ENCODE measurements around the gene SPAAR.
"Not testable (repeated sequence)": the region's sequence is repeated elsewhere in the genome, so short reads cannot be mapped to it uniquely, and the experiment has no call there.

The SPAAR gene, protein sequence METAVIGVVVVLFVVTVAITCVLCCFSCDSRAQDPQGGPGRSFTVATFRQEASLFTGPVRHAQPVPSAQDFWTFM

DNA sequence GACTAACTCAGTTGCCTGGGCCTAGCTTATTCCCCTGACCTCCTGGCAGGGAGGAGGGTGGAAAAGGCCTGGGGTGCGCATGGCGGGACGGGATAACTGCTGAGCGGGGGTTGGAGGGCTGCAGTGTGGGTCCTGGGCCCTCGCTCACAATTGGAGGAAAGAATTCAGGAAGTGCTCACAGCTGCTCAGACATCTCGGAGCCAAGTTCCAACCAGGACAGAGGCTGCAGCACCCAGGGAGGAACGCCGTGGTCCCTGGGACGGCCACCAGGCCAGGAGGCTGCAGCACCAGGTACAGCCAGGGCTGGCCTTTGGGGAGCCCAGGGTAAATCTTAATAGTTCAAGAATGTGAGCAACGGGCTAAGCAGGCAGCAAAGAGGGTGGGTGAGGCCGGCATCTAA is at the start of gene SPAAR:
SPAAR (plus strand) TSS at position 217 of the 400 bp plus-strand sequence. CDS start 974 bp downstream, outside the sequence.
- no peak for DNase-seq

DNA sequence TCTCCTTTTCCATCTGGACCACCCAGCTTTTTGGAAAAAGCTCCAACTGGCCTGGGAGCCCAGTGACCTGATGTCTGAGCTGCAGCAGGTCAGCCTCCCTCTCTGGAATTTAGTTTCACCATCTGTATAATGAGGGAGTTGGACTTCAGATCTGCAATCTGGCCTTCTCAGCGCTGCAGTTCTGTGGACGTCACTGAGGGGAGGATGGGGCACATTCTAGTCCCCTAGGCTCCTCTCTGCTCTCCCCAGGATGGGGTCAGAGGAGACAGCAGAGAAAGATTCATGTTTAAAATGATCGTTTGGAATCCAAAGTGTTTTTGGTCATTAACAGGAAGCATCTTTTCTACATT is 49.3 kb upstream of the SPAAR start:
- no peak for DNase-seq

DNA sequence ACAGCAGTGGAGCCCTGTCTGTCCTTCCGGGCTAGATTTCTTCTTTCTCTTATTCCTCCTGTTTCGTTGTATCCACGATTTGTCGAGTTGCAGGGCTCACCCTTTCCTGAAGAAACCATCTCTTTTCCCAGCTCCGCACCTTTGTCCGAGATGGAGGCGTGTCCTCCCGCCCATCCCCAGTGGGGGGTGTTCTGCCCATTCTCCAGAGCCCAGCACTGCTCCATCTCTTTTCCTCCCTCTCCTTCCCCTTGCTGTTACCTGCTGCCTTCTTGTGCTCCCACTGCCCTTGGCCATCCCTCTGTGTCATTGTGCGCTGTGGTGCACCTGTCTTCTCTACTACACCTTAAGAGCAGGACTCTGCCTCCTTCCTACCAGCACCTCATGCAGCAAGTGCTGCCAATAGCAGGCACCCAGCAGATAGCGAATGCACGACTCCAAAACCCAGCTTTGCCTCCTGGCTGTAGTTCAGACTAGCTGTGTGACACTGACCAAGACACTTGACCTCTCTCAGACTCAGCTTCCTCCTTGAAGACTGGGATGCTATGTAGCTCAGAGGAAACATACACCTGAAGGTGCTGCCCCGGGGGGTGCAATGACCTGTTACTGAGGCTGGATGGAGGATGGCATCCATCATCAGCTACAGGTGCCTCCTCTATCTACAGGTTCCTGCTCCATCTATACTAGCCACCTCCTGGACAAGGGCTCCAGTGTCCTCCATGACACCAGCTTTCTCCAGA is 48.0 kb upstream of the SPAAR start:
- DNase-seq: no peak

DNA sequence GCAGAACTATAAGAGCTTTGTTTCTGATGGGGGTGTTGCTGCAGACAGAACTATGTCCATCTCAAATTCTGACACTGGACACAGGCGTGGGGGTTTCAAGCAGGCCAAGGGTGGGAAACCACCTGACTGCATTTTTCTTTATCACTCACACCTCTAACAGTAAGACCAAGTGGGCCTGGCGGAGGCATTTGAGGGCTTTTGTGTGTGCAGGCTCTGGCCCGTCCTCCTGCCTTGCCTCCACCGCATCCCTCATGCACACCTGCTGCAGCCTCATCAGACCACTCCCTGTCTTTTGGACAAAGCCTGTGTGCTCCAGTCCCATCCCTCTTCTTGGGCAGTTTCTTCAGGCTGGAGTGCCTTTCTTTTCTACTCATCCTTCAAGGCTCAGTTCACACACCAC is 47.0 kb upstream of the SPAAR start:
- no peak for DNase-seq

DNA sequence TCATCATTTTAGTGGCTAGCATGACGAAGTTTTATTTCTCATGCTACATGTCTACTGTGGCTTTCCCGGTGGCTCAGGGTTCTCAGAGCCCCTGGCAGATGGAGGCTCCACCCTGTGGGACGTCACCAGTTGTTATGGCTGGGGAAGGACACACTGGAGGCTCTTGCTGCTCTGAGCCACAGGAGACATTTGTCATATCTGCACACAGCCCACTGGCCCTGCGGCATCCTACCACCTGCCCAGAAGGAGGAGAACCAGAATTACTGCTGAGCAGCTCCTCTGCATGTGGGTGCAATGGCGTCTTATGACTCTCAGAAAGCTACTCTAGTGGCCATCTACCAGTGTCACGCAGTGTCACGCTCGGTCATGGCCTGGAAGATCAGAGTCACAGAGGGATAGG is 45.7 kb upstream of the SPAAR start:
- DNase-seq: no peak

DNA sequence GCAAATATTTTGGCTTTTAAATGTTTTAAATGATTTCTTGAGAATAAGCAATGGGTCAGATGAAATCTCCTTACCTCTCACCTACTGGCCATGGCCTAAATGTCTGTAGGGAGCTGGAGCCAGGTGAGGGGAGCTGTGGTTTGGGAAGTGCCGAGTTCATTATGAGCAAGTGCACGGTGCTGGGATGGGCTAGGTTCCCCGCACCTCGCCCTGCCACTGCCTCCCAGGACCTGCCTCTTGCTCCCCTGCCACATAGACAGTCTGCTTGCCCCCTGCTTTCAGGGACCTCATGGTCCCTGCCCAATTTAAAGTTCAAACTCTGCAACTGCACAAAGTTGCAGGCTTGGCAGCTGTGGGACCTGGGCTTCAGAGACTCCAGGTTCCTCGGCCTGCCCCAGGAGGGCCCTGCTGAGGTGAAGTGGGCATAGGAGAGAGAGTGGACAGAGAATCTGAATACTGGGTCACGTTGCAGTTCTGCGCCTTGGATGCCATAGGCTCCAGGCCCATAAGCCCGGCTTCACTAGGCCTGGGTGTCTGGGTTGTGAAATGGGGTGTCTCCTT is 44.5 kb upstream of the SPAAR start:
- DNase-seq: no peak

DNA sequence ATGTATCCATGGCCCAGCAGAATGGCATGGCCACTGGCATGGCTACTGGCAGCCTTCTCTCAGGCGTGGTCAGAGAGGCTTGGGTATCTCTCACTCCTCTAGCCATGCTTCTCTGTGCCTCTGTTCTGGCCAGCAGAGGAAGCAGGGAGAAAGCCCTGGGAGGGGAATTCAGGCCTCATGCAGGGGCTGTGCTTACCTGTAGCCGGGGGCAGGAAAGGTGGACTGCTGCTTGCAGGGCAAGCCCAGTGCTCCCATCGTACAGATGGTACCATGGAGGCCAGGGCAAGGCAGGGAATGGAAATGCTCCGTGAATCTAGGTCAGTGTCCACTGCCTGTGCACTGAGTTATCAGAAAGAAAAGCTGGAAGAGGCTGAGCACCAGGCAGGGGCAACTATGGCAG is 41.8 kb upstream of the SPAAR start:
- no peak for DNase-seq

DNA sequence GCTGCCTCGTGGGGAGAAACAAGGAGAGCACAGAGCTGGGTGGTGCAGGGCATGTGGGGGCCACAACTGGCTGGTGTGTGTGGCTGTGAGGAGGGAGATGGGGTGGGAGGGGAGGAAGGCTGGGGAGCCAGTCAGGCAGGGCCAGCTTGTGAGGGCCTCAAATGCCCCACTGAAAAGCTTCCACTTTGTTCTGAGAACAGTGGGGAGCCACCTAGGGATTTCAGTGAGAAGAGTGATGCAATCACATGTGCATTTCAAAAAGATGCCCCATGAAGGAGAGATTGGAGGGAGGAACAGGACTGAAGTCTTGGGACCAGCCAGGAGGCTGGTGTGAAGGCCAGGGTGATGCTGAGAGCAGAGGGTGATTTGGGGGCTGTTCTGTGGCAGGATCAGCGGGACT is 40.4 kb upstream of the SPAAR start:
- no peak for DNase-seq

DNA sequence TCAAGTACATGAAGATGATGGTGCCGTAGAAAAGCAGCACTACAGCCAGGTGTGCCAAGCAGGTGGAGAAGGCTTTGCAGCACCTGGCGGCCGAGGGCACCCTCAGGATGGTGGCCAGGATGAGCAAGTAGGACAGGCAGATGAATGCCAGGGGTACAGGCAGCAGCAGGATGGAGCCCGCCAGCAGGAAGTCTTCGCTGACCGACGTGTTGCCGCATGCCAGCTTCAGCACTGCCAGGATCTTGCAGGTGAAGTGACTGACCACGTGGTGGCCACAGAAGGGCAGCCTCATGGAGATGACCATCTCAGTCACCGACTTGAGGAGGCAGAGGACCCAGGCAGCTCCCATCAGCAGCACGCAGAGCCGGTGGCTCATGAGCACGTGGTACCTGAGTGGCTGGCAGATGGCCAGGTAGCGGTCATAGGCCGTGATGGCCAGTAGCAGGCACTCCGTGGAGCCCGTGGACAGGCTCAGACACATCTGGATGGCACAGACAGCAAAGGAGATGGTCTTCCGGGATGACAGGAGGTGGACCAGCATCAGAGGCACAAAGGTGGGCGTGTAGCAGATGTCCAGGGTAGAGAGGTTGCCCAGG is 39.6 kb upstream of the SPAAR start:
- no peak for DNase-seq

DNA sequence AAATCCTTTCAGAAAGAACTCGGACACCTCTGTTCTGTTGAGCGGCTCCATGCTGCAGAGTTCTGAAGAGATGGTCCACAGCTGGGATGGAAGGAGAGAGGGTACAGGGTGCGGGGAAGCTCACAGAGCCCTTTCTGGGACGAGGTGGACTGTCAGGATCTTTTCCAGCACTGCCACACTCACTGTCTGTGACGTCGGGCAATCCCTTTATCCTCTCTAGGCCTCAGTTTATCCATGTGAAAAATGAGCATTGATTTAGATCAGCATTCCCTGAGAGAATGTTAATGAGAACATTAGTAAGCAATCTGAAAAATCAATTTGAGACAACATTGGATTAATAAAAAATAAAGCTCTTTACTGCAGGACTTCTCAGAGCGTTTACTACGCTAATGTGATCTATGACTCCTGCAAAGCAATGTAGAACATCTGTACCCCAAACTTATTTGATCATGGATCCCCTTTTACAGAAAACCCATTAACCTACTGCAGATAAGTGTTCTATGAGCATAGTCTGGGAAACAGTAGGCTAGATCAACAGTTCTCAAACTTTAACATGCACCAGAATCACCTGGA is 38.9 kb upstream of the SPAAR start, which contains the start of gene OR13J1:
OR13J1 (minus strand) TSS at position 51 of the 573 bp plus-strand sequence; CDS start at position 51, 0 bp downstream.
- no peak for DNase-seq

DNA sequence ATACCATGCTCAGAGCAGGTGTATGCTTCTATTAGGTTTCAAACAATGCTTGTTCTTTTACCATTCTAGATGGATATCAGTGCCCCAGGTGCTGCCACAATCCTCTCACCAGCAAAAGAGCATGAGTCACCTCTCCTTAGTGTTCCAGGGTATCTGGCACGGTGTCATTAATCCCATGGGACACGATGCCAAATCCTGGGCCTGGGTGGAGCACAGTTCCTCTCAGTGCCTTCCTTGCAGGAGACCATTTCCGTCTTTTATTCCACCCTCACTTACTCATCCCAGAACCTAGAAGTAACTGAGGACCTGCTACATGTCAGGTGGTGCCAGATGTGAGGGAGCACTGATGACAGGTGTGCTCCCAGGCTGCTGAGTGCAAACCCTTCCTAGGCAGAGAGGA is 37.7 kb upstream of the SPAAR start:
- DNase-seq: no peak

DNA sequence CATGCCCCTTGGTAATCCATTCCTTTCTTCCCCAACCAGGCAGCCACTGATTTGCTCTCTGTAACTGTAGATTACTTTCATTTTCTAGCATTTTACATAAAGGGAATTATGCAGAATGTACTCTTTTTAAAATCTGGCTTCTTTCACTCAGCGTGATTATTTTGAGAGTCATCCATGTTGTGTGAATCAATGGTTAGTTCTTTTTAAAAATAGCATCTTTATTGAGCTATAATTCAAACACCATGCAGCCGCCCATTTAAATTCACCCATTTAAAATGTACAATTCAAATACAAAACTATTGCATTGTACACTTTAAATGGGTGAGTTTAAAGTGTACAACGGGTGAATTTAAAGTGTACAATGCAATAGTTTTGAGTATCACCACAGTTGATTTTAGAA is 36.8 kb upstream of the SPAAR start:
- DNase-seq: no peak

DNA sequence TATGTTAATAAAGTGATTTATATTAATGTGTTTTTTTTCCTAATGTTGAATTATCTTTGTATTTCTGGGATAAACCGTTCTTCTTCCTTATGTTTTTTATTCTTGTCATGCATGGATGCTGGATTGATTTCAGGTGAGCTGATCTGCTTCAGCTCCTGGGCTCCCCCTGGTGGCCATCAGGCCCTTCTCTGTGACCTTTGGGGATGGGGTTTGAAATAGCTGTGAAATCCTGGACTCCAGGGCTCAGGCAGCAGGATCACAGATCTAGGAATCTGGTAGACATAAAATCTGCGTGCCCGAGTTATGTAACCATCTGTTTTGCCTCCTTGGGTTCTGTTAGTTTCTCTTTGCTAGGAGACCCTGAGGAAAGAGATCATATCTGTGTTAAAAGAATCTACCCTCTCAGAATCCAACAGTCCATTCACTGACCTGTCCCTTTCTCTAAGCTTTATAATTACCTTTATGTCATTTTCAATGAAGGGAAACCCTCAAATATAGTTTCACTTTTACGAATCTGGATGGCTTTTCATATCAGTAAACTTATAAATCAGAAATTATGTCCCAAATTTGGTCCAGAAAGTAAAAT is 26.9 kb upstream of the SPAAR start:
- peak; percentile 75 for DNase-seq

DNA sequence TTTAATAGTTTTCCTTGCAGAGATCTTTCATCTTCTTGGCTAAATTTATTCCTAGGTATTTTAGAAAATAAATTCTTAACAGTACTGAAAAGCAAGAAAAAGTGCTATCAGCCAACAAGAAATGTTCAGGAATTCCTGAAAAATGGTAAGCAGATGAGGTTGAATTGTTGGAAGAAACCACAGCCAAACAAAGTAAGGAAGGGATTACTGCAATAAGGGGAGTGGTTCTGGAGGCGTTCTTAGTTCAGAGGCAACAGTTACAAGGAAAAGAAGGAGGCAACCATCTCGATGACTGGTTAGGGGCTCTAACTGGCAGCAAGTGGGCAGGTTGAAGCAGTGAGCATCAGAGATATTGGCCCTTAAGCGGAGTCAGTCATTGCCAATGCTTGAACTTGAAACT is 26.3 kb upstream of the SPAAR start:
- DNase-seq: no peak

DNA sequence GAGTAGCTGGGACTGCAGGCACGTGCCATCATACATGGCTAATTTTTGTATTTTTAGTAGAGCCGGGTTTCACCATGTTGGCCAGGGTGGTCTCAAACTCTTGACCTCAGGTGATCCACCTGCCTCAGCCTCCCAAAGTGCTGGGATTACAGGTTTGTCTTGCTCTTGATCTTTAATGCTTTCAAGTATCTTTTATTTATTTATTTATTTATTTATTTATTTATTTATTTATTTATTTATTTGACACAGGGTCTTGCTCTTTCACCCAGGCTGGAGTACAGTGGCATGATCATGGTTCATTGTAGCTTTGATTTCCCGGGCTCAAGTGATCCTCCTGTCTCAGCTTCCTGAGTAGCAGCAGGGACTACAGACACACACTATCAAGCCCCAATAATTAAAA is 24.4 kb upstream of the SPAAR start:
- DNase-seq: not testable (repeated sequence)

DNA sequence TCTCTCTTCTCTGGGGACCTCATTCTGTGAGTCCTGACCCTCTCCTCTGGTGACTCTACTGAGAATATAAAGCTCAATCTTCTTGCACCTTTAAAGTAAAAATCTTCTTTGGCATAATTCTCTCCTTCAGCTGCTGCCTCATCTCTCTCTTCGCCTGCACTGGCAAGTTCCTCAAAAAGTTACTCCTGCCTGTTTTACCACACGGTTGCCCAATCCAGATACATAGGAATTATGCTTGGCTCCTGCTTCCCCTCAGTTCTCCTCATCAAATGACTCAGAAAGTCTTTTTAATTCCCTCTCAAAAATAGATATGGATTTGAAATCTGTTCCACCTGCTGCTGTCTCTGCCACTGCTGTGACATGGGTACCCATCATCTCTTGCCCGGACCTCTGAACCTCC is 17.6 kb upstream of the SPAAR start:
- no peak for DNase-seq

DNA sequence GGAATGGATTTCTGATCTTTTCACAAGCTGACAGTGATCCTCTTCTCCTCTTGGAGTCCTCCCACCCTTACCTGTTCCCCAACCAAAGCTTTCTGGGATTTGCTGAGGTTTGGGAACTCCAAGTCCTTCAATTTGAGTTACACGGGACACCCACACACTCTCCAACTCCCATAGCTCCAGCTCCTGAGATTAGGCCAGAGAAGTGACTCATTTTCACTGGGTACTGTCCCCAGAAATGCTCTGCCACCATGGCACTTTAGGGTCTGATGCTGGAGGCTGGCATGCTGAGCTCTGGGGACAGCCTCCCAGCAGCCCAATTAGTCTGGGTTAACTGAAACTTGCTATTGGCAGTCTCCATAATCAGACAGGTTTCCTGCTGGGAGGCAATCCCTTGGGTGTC is 17.2 kb upstream of the SPAAR start:
- no peak for DNase-seq

DNA sequence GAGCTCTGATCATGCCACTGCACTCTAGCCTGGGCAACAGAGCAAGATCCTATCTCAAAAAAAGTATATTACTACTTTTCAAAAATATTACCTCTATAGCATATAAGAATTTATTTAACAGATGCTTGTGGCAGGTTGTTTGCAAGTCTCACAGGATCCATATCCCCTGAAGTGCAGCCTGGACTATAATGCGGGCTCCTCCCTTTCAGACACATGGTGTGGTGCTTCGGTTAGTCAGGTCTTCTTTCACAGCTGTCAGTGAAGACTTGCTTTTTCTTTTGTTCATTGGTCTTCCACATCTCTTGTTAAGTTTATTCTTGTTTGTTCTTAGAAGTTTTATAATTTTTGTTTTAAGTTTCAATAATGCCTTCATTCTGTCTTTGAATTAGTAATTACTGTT is 12.7 kb upstream of the SPAAR start:
- no peak for DNase-seq

DNA sequence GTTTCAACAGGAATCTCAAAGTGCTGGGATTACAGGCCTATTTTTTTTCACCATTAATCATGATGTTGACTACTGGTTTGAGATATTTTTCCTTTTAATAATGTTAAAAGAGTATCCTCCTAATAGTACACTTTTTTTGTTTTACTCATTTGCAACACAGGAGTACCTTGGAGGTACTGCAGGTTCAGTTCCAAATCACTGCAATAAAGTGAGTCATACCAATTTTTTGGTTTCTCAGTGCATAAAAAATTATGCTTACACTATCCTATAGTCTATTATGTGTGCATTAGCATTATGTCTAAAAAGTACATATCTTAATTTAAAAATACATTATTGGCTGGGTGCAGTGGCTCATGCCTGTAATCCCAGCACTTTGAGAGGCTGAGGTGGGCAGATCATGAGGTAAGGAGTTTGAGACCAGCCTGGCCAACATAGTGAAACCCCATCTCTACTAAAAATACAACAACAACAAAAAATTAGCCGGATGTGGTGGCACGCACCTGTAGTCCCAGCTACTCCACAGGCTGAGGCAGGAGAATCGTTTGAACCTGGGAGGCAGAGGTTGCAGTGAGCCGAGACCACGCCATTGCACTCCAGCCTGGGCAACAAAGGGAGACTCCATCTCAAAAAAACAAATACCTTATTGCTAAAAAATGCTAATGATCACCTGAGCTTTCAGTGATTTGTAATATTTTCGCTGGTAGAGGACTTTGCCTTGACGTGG is 11.8 kb upstream of the SPAAR start:
- DNase-seq: not testable (repeated sequence)

DNA sequence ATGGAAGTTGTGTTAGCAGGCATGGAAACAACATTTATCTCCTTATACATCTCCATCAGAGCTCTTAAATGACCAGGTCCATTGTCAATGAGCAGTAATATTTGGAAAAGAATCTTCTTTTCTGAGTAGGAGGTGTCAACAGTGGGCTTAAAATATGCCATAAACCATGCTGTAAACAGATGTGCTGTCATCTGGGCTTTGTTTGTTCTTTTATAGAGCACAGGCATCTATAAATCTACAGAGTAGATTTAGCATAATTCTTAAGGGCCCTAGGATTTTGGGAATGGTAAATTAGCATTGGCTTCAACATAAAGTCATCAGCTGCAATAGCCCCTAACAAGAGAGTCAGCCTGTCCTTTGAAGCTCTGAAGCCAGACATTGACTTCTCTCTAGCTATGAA is 11.0 kb upstream of the SPAAR start:
- DNase-seq: no peak

DNA sequence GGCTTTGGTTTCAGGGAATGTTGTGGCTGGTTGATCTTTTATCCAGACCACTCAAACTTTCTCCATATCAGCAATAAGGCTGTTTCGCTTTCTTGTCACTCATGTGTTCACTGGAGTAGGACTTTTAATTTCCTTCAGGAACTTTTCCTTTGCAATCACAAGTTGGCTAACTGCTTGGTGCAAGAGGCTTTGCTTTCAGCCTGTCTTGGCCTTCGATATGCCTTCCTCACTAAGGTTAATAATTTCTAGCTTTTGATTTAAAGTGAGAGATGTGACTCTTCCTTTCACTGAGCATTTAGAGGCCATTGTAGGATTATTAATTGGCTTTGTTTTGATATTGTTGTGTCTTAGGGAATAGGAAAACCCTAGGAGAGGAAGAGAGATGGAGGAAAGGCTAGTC is 10.3 kb upstream of the SPAAR start:
- DNase-seq: no peak

DNA sequence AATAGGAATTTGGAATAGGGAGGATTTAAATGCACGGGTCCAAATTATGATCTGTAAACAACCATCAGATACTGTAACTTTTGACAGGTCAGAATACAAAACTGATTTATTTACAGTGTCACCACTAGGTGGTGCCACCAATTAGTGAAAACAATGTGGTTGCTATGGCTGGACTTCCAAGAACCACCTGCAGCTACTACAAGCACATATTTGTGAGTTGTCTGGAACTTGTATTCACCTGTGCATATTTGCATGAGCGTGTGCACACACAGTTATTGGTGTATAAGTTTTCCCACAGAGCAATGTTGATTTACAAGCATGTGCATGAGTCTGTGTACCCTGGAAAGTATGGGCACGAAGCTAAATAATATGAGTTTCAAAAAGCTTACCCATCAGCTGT is 6.2 kb upstream of the SPAAR start:
- peak; percentile 56 for DNase-seq

DNA sequence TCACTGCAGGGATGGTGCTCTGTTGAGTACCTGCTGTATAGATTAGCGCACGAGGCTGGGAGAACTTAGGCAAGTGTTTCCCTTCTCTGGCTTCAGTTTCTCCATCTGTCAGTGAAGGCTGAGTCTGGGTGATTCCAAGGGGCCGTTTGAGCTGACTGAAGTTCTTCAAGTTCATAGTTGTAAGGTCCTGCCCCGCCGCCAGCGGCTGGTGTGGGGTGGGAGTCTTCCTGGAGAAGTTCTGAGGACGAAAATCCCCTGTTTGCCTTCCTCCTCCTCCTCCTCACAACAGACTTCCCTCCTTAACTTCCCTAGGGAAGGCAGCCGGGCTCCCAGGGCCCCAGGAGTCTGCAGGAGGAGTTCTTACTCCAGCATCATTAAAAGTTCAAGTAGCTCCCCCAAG is 5.0 kb upstream of the SPAAR start:
- DNase-seq: no peak

All from EL (cell line).